Neural cell (in vitro differentiated cells): ENCODE data around the gene SFXN2. TPM values are rescaled to one million over a fixed set of nuclear protein-coding genes. Genes with fewer than 3 reads are reported as not detected.
A peak's percentile ranks its signal among the peaks of the same experiment; 100 is the strongest.

Source experiments
- H2AFZ ChIP-seq: fragments of 200-600, 300-800 bp; sonication (generic), shearing (Covaris generic); 2 replicates; pipeline ENCODE4 v1.6.0; 2014; ENCODE audit warnings: low read depth, mild to moderate bottlenecking, antibody characterized with exemption, low read length, moderate library complexity
- H3F3A ChIP-seq: fragments of 200-600 bp; shearing (Covaris generic); 2 replicates; pipeline ENCODE4 v1.6.1; 2016; ENCODE audit warnings: mild to moderate bottlenecking, moderate library complexity, mixed read lengths, antibody characterized with exemption, low read length; ENCODE audit not compliant: insufficient read depth, poor library complexity, severe bottlenecking
- H3K27ac ChIP-seq: fragments of 200-600, 300-800 bp; sonication (generic), shearing (Covaris generic); 2 replicates; pipeline ENCODE4 v1.5.1; 2014; ENCODE audit warnings: mild to moderate bottlenecking, low read length, moderate library complexity
- H3K27me3 ChIP-seq: fragments of 300-800, 200-600 bp; sonication (generic), shearing (Covaris generic); 2 replicates; pipeline ENCODE4 v1.6.0; 2014; ENCODE audit warnings: mild to moderate bottlenecking, low read depth, low read length, moderate library complexity; ENCODE audit not compliant: insufficient read depth
- H3K36me3 ChIP-seq: fragments of 300-800, 200-600 bp; sonication (generic), shearing (Covaris generic); 2 replicates; pipeline ENCODE4 v1.5.1; 2014; ENCODE audit warnings: mild to moderate bottlenecking, antibody characterized with exemption, low read length, moderate library complexity; ENCODE audit not compliant: insufficient read depth
- H3K4me2 ChIP-seq: fragments of 300-800, 200-600 bp; sonication (generic), shearing (Covaris generic); 2 replicates; pipeline ENCODE4 v1.6.0; 2014; ENCODE audit warnings: mild to moderate bottlenecking, low read length
- H3K4me3 ChIP-seq: fragments of 300-800, 200-600 bp; sonication (generic), shearing (Covaris generic); 2 replicates; pipeline ENCODE4 v1.5.1; 2014; ENCODE audit warnings: mild to moderate bottlenecking, low read length, moderate library complexity
- H3K79me2 ChIP-seq: fragments of 200-600 bp; shearing (Covaris generic); replicated peaks from 2 replicates; pipeline ENCODE4 v1.6.0; 2014; ENCODE audit warnings: mild to moderate bottlenecking, low read length, moderate library complexity; ENCODE audit not compliant: insufficient read depth
- H3K9ac ChIP-seq: fragments of 300-800, 200-600 bp; sonication (generic), shearing (Covaris generic); 2 replicates; pipeline ENCODE4 v1.6.1; 2016; ENCODE audit warnings: mild to moderate bottlenecking, low read length, mixed read lengths
- H3K9me2 ChIP-seq: fragments of 200-600 bp; shearing (Covaris generic); 2 replicates; pipeline ENCODE4 v1.6.1; 2016; ENCODE audit warnings: mild to moderate bottlenecking, low read length, mixed read lengths; ENCODE audit not compliant: insufficient read depth
- H3K9me3 ChIP-seq: fragments of 200-600, 300-800 bp; sonication (generic), shearing (Covaris generic); 2 replicates; pipeline ENCODE4 v1.6.1; 2016; ENCODE audit warnings: mild to moderate bottlenecking, mixed run types, low read length, moderate library complexity, mixed read lengths
- H4K20me1 ChIP-seq: fragments of 200-600 bp; shearing (Covaris generic); 2 replicates; pipeline ENCODE4 v1.6.1; 2016; ENCODE audit warnings: mild to moderate bottlenecking, mixed run types; ENCODE audit not compliant: insufficient read depth
- EP300 ChIP-seq: fragments of 450-650 bp; conservative IDR thresholded peaks from 2 replicates; pipeline ENCODE4 v1.6.1; 2014; ENCODE audit warnings: antibody characterized with exemption, mild to moderate bottlenecking, moderate library complexity; ENCODE audit not compliant: poor library complexity, severe bottlenecking
- EZH2 ChIP-seq: fragments of 200-600, 300-800 bp; shearing (Covaris generic), sonication (generic); IDR thresholded peaks from 2 replicates; pipeline ENCODE4 v1.6.1; 2014; ENCODE audit warnings: antibody characterized with exemption, low read length, borderline replicate concordance, mild to moderate bottlenecking; ENCODE audit not compliant: insufficient read depth, poor library complexity, severe bottlenecking
- MXI1 ChIP-seq: fragments of 450-650 bp; conservative IDR thresholded peaks from 2 replicates; pipeline ENCODE4 v1.6.1; 2014; ENCODE audit warnings: antibody characterized with exemption, mild to moderate bottlenecking; ENCODE audit not compliant: poor library complexity, severe bottlenecking
- POLR2AphosphoS5 ChIP-seq: IDR thresholded peaks from 2 replicates; pipeline ENCODE4 v1.6.1; 2012
- RAD21 ChIP-seq: fragments of 450-650 bp; conservative IDR thresholded peaks from 2 replicates; pipeline ENCODE4 v1.6.1; 2014; ENCODE audit warnings: antibody characterized with exemption, mild to moderate bottlenecking, moderate library complexity
- REST ChIP-seq: IDR thresholded peaks from 2 replicates; pipeline ENCODE4 v1.6.1; 2012; ENCODE audit warnings: borderline replicate concordance
- SMC3 ChIP-seq: fragments of 450-650 bp; conservative IDR thresholded peaks from 2 replicates; pipeline ENCODE4 v1.6.1; 2014; ENCODE audit warnings: antibody characterized with exemption, mild to moderate bottlenecking, moderate library complexity; ENCODE audit not compliant: poor library complexity
- TAF1 ChIP-seq: IDR thresholded peaks from 2 replicates; pipeline ENCODE4 v1.6.1; 2012; ENCODE audit warnings: low read depth
- polyA plus RNA-seq: library from polyadenylated mRNA; depleted of rRNA; stranded (reverse); fragments of >200 nt; gene quantifications from 2 replicates; pipeline ENCODE4 v1.2.3, GENCODE V29; 2014
- TF ChIP-seq, protein P1 (sequence below): fragments of 450-650 bp; IDR thresholded peaks from 2 replicates; pipeline ENCODE4 v1.5.1; 2014; ENCODE audit warnings: antibody characterized with exemption, mild to moderate bottlenecking, moderate library complexity; ENCODE audit not compliant: poor library complexity, severe bottlenecking

The SFXN2 gene
- polyA plus RNA-seq, 1 donor from 2014 or later, result 16.0 TPM

- peak overlapping the region; percentile 83 for H3K4me3 ChIP-seq
- H3K27me3 ChIP-seq, result no peaks in the 10 kb centered on the region
- H3K9me2 ChIP-seq, result no peaks in the 10 kb centered on the region
- no peaks in the 10 kb centered on the region for H3K36me3 ChIP-seq
- peak overlapping the region; percentile 75 for H3K27ac ChIP-seq
- peak overlapping the region; percentile 35 for H2AFZ ChIP-seq
- H3K79me2 ChIP-seq, result peaks cover 25% of the 10 kb centered on the region
- no peaks in the 10 kb centered on the region for H3K9me3 ChIP-seq
- no peaks in the 10 kb centered on the region for H3F3A ChIP-seq
- H3K4me2 ChIP-seq, result peak overlapping the region; percentile 93
- peak overlapping the region; percentile 86 for H3K9ac ChIP-seq
- H4K20me1 ChIP-seq, result no peaks in the 10 kb centered on the region
- TF ChIP-seq, protein P1, sequence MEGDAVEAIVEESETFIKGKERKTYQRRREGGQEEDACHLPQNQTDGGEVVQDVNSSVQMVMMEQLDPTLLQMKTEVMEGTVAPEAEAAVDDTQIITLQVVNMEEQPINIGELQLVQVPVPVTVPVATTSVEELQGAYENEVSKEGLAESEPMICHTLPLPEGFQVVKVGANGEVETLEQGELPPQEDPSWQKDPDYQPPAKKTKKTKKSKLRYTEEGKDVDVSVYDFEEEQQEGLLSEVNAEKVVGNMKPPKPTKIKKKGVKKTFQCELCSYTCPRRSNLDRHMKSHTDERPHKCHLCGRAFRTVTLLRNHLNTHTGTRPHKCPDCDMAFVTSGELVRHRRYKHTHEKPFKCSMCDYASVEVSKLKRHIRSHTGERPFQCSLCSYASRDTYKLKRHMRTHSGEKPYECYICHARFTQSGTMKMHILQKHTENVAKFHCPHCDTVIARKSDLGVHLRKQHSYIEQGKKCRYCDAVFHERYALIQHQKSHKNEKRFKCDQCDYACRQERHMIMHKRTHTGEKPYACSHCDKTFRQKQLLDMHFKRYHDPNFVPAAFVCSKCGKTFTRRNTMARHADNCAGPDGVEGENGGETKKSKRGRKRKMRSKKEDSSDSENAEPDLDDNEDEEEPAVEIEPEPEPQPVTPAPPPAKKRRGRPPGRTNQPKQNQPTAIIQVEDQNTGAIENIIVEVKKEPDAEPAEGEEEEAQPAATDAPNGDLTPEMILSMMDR, result no peak
- no peak for TF ChIP-seq MXI1
- TF ChIP-seq SMC3, result no peak
- no peak for TF ChIP-seq EZH2
- no peak for TF ChIP-seq RAD21
- no peak for TF ChIP-seq EP300
- no peak for TF ChIP-seq POLR2AphosphoS5
- TF ChIP-seq TAF1, result no peak
- peak; percentile 27 for TF ChIP-seq REST
These were observed 30.1 kb downstream of the SFXN2 start for GRCh38 chr10:102744374-102745051.

DNA sequence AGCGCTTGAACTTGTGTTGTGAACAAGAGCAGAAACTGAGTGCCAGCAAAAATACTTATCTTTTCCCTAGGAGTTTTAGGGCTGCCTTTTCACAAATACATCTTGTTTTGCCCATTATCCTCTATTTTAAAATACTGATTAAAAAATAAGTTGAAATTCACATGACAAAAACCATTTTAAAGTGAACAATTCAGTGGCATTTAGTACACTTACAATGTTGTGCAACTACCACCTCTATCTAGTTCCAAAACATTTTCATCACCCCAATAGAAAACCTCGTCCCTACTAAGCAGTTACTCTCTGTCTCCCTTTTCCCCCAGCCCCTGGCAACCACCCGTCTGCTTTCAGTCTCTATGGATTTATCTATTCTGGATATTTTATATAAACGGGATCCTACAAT is 30.7 kb downstream of the SFXN2 start:
- H3K9me2 ChIP-seq, result no peaks in the 10 kb centered on the region
- H3K27ac ChIP-seq, result no peak overlapping the region
- H3K4me3 ChIP-seq, result peak overlapping the region; percentile 83
- no peaks in the 10 kb centered on the region for H3K27me3 ChIP-seq
- H3K4me2 ChIP-seq, result peak overlapping the region; percentile 93
- no peaks in the 10 kb centered on the region for H3F3A ChIP-seq
- H3K9ac ChIP-seq, result peak overlapping the region; percentile 86
- H2AFZ ChIP-seq, result no peak overlapping the region
- TF ChIP-seq RAD21, result no peak
- TF ChIP-seq, protein P1, result no peak
- no peak for TF ChIP-seq POLR2AphosphoS5
- TF ChIP-seq EP300, result no peak
- TF ChIP-seq SMC3, result no peak
- no peak for TF ChIP-seq REST
- no peak for TF ChIP-seq MXI1
- no peak for TF ChIP-seq TAF1
- no peak for TF ChIP-seq EZH2
- H3K79me2 ChIP-seq, result peaks cover 25% of the 10 kb centered on the region
- H3K9me3 ChIP-seq, result no peaks in the 10 kb centered on the region
- no peaks in the 10 kb centered on the region for H3K36me3 ChIP-seq
- H4K20me1 ChIP-seq, result no peaks in the 10 kb centered on the region
